ENCODE measurements around the gene SEMA5A. TPM values are rescaled to one million over a fixed set of nuclear protein-coding genes. Genes with fewer than 3 reads are reported as not detected.

The SEMA5A gene
- total and polyA plus RNA-seq, 2 of the 8 experiments (the other 6 are each of a cell fraction or from before 2014, with no cell fraction given), result 5.3 to 8.9 TPM

GRCh38 chr5:9314558-9314957 is 231.3 kb downstream of the SEMA5A start:
- Histone ChIP-seq H3K4me3 (ENCODE audit: extremely low read depth in 1 of 4, insufficient read depth in 2 of 4, low read depth in 3 of 4, low read length in 4 of 4) (no peak overlapping the region), H3K4ac (replicated peaks; ENCODE audit: insufficient read length, low read depth, low read length) (no peak overlapping the region), H2BK20ac (ENCODE audit: low read length) (no peak overlapping the region), H2BK15ac (ENCODE audit: low read length) (no peak overlapping the region), H3K23me2 (ENCODE audit: low read depth, low read length) (no peaks in the 10 kb centered on the region), H2BK5ac (ENCODE audit: low read depth, low read length) (no peak overlapping the region), H3K79me1 (ENCODE audit: low read depth, low read length) (no peaks in the 10 kb centered on the region), H3K4me2 (ENCODE audit: insufficient read depth in 1 of 2, low read depth in 2 of 2, low read length in 2 of 2) (no peak overlapping the region), H4K5ac (ENCODE audit: insufficient read length, low read depth, low read length) (no peak overlapping the region), H2AFZ (ENCODE audit: low read length) (no peak overlapping the region), H3K56ac (replicated peaks; ENCODE audit: insufficient read length, low read depth, low read length) (no peak overlapping the region), H2AK5ac (ENCODE audit: low read depth, low read length) (no peak overlapping the region), H3K27me3 (replicated peaks in 1 of 4; ENCODE audit: control insufficient read depth in 3 of 4, extremely low read depth in 1 of 4, insufficient read depth in 3 of 4, low read length in 3 of 4) (no peaks in the 10 kb centered on the region), H4K91ac (replicated peaks; ENCODE audit: insufficient read length, low read length) (no peak overlapping the region), H3K9ac (replicated peaks in 1 of 4; ENCODE audit: extremely low read depth in 1 of 4, low read depth in 3 of 4, low read length in 3 of 4) (no peak overlapping the region), H3K79me2 (ENCODE audit: control insufficient read depth in 1 of 2, insufficient read depth in 2 of 2, low read length in 2 of 2) (no peaks in the 10 kb centered on the region), H3K4me1 (replicated peaks in 1 of 4; ENCODE audit: control insufficient read depth in 3 of 4, insufficient read depth in 4 of 4, low read length in 3 of 4) (no peaks in the 10 kb centered on the region), H2BK120ac (replicated peaks; ENCODE audit: low read depth, low read length) (no peak overlapping the region), H3K18ac (ENCODE audit: extremely low read depth, low read length) (no peak overlapping the region), H3K9me3 (ENCODE audit: insufficient read depth in 2 of 2, low read depth in 1 of 2, low read length in 1 of 2) (no peaks in the 10 kb centered on the region), H3K23ac (ENCODE audit: insufficient read length) (no peak overlapping the region), H4K20me1 (replicated peaks in 1 of 2; ENCODE audit: control insufficient read depth in 1 of 2, insufficient read depth in 2 of 2, low read length in 2 of 2) (no peaks in the 10 kb centered on the region), H4K8ac (ENCODE audit: extremely low read depth, insufficient read depth, low read length) (no peak overlapping the region), H3K36me3 (ENCODE audit: control insufficient read depth in 2 of 4, insufficient read depth in 4 of 4, low read length in 3 of 4) (no peaks in the 10 kb centered on the region), H2BK12ac (ENCODE audit: low read depth, low read length) (no peak overlapping the region), H3K14ac (ENCODE audit: insufficient read length) (no peak overlapping the region), H3K27ac (ENCODE audit: low read depth, low read length) (no peak overlapping the region)
- FAIRE-seq, result no peak
- ChIA-PET POLR2A (ENCODE audit: partially characterized antibody) (no interaction called here), CTCF (ENCODE audit: partially characterized antibody) (interaction anchor here (1.2 kb wide), 1 partner anchor 21 kb away, joined by 3 read pairs; no protein-coding TSS in a partner anchor)
- DNase-seq (ENCODE audit: low read depth in 1 of 2, low spot score in 2 of 2), result no peak
- WGBS, 2 experiments (ENCODE audit: extremely low coverage in 1 of 2, insufficient coverage in 1 of 2, insufficient read length in 1 of 2, insufficient replicate concordance in 2 of 2, low coverage in 1 of 2, low lambda C conversion rate in 2 of 2, missing lambda C conversion rate in 1 of 2), result 87% methylated on average over 6 of the region's 6 CpGs; no CpG with 5 or more reads in 1 of the 2 experiments
- TF ChIP-seq POLR2AphosphoS5 (IDR thresholded peaks at IDR 0.05; ENCODE audit: low read depth, low read length) (no peak), MAFK (IDR thresholded peaks at IDR 0.05; ENCODE audit: low read depth, low read length) (no peak), SIRT6 (IDR thresholded peaks at IDR 0.05; ENCODE audit: low read length) (no peak)

All from H1 (cell line).